ENCODE results near the gene MSANTD1.

MSANTD1 gene

GRCh38 chr4:3283916-3284315, 35.0 kb downstream of the MSANTD1 start:
- Histone ChIP-seq H3K4me1 (ENCODE audit: control insufficient read depth in 1 of 2, insufficient read depth in 2 of 2, low read length in 2 of 2) (peaks cover 0 to 4% of the 10 kb centered on the region in 2 donors), H3K27ac (ENCODE audit: low read depth, low read length) (no peak overlapping the region), H3K36me3 (ENCODE audit: control insufficient read depth in 1 of 2, insufficient read depth in 2 of 2, low read length in 2 of 2) (no peaks in the 10 kb centered on the region), H3K4me3 (ENCODE audit: low read depth in 1 of 2, low read length in 2 of 2) (no peak overlapping the region), H3K9ac (ENCODE audit: low read depth in 1 of 2, low read length in 2 of 2) (no peak overlapping the region), H3K9me3 (ENCODE audit: control insufficient read depth in 1 of 2, low read length in 2 of 2) (no peaks in the 10 kb centered on the region), H3K27me3 (ENCODE audit: control insufficient read depth in 1 of 2, insufficient read depth in 2 of 2, low read length in 2 of 2) (peaks cover 14 to 20% of the 10 kb centered on the region in 2 donors)

GRCh38 chr4:3284734-3285557, 36.0 kb downstream of the MSANTD1 start:
- H3K27me3 ChIP-seq (ENCODE audit: control insufficient read depth in 1 of 2, insufficient read depth in 2 of 2, low read length in 2 of 2), result peaks cover 14 to 20% of the 10 kb centered on the region in 2 donors
- H3K9ac ChIP-seq (ENCODE audit: low read depth in 1 of 2, low read length in 2 of 2), result no peak overlapping the region
- H3K4me3 ChIP-seq (ENCODE audit: low read depth in 1 of 2, low read length in 2 of 2), result no peak overlapping the region
- H3K27ac ChIP-seq (ENCODE audit: low read depth, low read length), result no peak overlapping the region
- H3K36me3 ChIP-seq (ENCODE audit: control insufficient read depth in 1 of 2, insufficient read depth in 2 of 2, low read length in 2 of 2), result no peaks in the 10 kb centered on the region
- no peaks in the 10 kb centered on the region for H3K9me3 ChIP-seq (ENCODE audit: control insufficient read depth in 1 of 2, low read length in 2 of 2)
- peaks cover 0 to 4% of the 10 kb centered on the region in 2 donors for H3K4me1 ChIP-seq (ENCODE audit: control insufficient read depth in 1 of 2, insufficient read depth in 2 of 2, low read length in 2 of 2)

- Histone ChIP-seq H3K4me3 (ENCODE audit: low read depth in 1 of 2, low read length in 2 of 2) (no peak overlapping the region), H3K9me3 (ENCODE audit: control insufficient read depth in 1 of 2, low read length in 2 of 2) (no peaks in the 10 kb centered on the region), H3K36me3 (ENCODE audit: control insufficient read depth in 1 of 2, insufficient read depth in 2 of 2, low read length in 2 of 2) (no peaks in the 10 kb centered on the region), H3K9ac (ENCODE audit: low read depth in 1 of 2, low read length in 2 of 2) (no peak overlapping the region), H3K27ac (ENCODE audit: low read depth, low read length) (no peak overlapping the region), H3K4me1 (ENCODE audit: control insufficient read depth in 1 of 2, insufficient read depth in 2 of 2, low read length in 2 of 2) (peaks cover 0 to 7% of the 10 kb centered on the region in 2 donors), H3K27me3 (ENCODE audit: control insufficient read depth in 1 of 2, insufficient read depth in 2 of 2, low read length in 2 of 2) (peaks cover 14 to 20% of the 10 kb centered on the region in 2 donors)
Measured at GRCh38 chr4:3285558-3286334, 36.8 kb downstream of the MSANTD1 start.

GRCh38 chr4:3286335-3287175, 37.6 kb downstream of the MSANTD1 start:
- no peaks in the 10 kb centered on the region for H3K9me3 ChIP-seq (ENCODE audit: control insufficient read depth in 1 of 2, low read length in 2 of 2)
- no peak overlapping the region for H3K27ac ChIP-seq (ENCODE audit: low read depth, low read length)
- no peak overlapping the region for H3K4me3 ChIP-seq (ENCODE audit: low read depth in 1 of 2, low read length in 2 of 2)
- no peak overlapping the region for H3K9ac ChIP-seq (ENCODE audit: low read depth in 1 of 2, low read length in 2 of 2)
- peaks cover 0 to 15% of the 10 kb centered on the region in 2 donors for H3K4me1 ChIP-seq (ENCODE audit: control insufficient read depth in 1 of 2, insufficient read depth in 2 of 2, low read length in 2 of 2)
- peaks cover 14 to 20% of the 10 kb centered on the region in 2 donors for H3K27me3 ChIP-seq (ENCODE audit: control insufficient read depth in 1 of 2, insufficient read depth in 2 of 2, low read length in 2 of 2)
- no peaks in the 10 kb centered on the region for H3K36me3 ChIP-seq (ENCODE audit: control insufficient read depth in 1 of 2, insufficient read depth in 2 of 2, low read length in 2 of 2)

- Histone ChIP-seq H3K27ac (ENCODE audit: low read depth, low read length) (no peak overlapping the region), H3K4me1 (ENCODE audit: control insufficient read depth in 1 of 2, insufficient read depth in 2 of 2, low read length in 2 of 2) (peaks cover 0 to 21% of the 10 kb centered on the region in 2 donors), H3K27me3 (ENCODE audit: control insufficient read depth in 1 of 2, insufficient read depth in 2 of 2, low read length in 2 of 2) (peaks cover 14 to 20% of the 10 kb centered on the region in 2 donors), H3K36me3 (ENCODE audit: control insufficient read depth in 1 of 2, insufficient read depth in 2 of 2, low read length in 2 of 2) (no peaks in the 10 kb centered on the region), H3K9ac (ENCODE audit: low read depth in 1 of 2, low read length in 2 of 2) (no peak overlapping the region), H3K9me3 (ENCODE audit: control insufficient read depth in 1 of 2, low read length in 2 of 2) (no peaks in the 10 kb centered on the region), H3K4me3 (ENCODE audit: low read depth in 1 of 2, low read length in 2 of 2) (no peak overlapping the region)
Measured at GRCh38 chr4:3287271-3287971, 38.5 kb downstream of the MSANTD1 start.

GRCh38 chr4:3287972-3288570, 39.1 kb downstream of the MSANTD1 start:
- no peak overlapping the region for H3K9ac ChIP-seq (ENCODE audit: low read depth in 1 of 2, low read length in 2 of 2)

GRCh38 chr4:3288571-3289094, 39.7 kb downstream of the MSANTD1 start:
- Histone ChIP-seq H3K9me3 (ENCODE audit: control insufficient read depth in 1 of 2, low read length in 2 of 2) (no peaks in the 10 kb centered on the region), H3K9ac (ENCODE audit: low read depth in 1 of 2, low read length in 2 of 2) (no peak overlapping the region), H3K4me1 (ENCODE audit: control insufficient read depth in 1 of 2, insufficient read depth in 2 of 2, low read length in 2 of 2) (peaks cover 0 to 21% of the 10 kb centered on the region in 2 donors), H3K27me3 (ENCODE audit: control insufficient read depth in 1 of 2, insufficient read depth in 2 of 2, low read length in 2 of 2) (peaks cover 14 to 20% of the 10 kb centered on the region in 2 donors), H3K36me3 (ENCODE audit: control insufficient read depth in 1 of 2, insufficient read depth in 2 of 2, low read length in 2 of 2) (no peaks in the 10 kb centered on the region), H3K27ac (ENCODE audit: low read depth, low read length) (no peak overlapping the region), H3K4me3 (ENCODE audit: low read depth in 1 of 2, low read length in 2 of 2) (no peak overlapping the region)

More at GRCh38 chr4:3287972-3288570, 39.1 kb downstream of the MSANTD1 start:
- Histone ChIP-seq H3K4me3 (ENCODE audit: low read depth in 1 of 2, low read length in 2 of 2) (no peak overlapping the region), H3K36me3 (ENCODE audit: control insufficient read depth in 1 of 2, insufficient read depth in 2 of 2, low read length in 2 of 2) (no peaks in the 10 kb centered on the region), H3K27ac (ENCODE audit: low read depth, low read length) (no peak overlapping the region), H3K27me3 (ENCODE audit: control insufficient read depth in 1 of 2, insufficient read depth in 2 of 2, low read length in 2 of 2) (peaks cover 14 to 20% of the 10 kb centered on the region in 2 donors), H3K9me3 (ENCODE audit: control insufficient read depth in 1 of 2, low read length in 2 of 2) (no peaks in the 10 kb centered on the region), H3K4me1 (ENCODE audit: control insufficient read depth in 1 of 2, insufficient read depth in 2 of 2, low read length in 2 of 2) (peaks cover 0 to 21% of the 10 kb centered on the region in 2 donors)

- H3K4me1 ChIP-seq (ENCODE audit: control insufficient read depth in 1 of 2, insufficient read depth in 2 of 2, low read length in 2 of 2), result peaks cover 0 to 25% of the 10 kb centered on the region in 2 donors
- no peaks in the 10 kb centered on the region for H3K36me3 ChIP-seq (ENCODE audit: control insufficient read depth in 1 of 2, insufficient read depth in 2 of 2, low read length in 2 of 2)
- H3K4me3 ChIP-seq (ENCODE audit: low read depth in 1 of 2, low read length in 2 of 2), result no peak overlapping the region
- no peaks in the 10 kb centered on the region for H3K9me3 ChIP-seq (ENCODE audit: control insufficient read depth in 1 of 2, low read length in 2 of 2)
- H3K27ac ChIP-seq (ENCODE audit: low read depth, low read length), result no peak overlapping the region
- no peak overlapping the region for H3K9ac ChIP-seq (ENCODE audit: low read depth in 1 of 2, low read length in 2 of 2)
- peaks cover 14 to 20% of the 10 kb centered on the region in 2 donors for H3K27me3 ChIP-seq (ENCODE audit: control insufficient read depth in 1 of 2, insufficient read depth in 2 of 2, low read length in 2 of 2)
Measured at GRCh38 chr4:3290476-3290875, 41.5 kb downstream of the MSANTD1 start.

GRCh38 chr4:3290889-3291321, 41.9 kb downstream of the MSANTD1 start:
- Histone ChIP-seq H3K4me3 (ENCODE audit: low read depth in 1 of 2, low read length in 2 of 2) (no peak overlapping the region), H3K27me3 (ENCODE audit: control insufficient read depth in 1 of 2, insufficient read depth in 2 of 2, low read length in 2 of 2) (peaks cover 14 to 19% of the 10 kb centered on the region in 2 donors), H3K27ac (ENCODE audit: low read depth, low read length) (no peak overlapping the region), H3K9me3 (ENCODE audit: control insufficient read depth in 1 of 2, low read length in 2 of 2) (no peaks in the 10 kb centered on the region), H3K9ac (ENCODE audit: low read depth in 1 of 2, low read length in 2 of 2) (no peak overlapping the region), H3K36me3 (ENCODE audit: control insufficient read depth in 1 of 2, insufficient read depth in 2 of 2, low read length in 2 of 2) (no peaks in the 10 kb centered on the region), H3K4me1 (ENCODE audit: control insufficient read depth in 1 of 2, insufficient read depth in 2 of 2, low read length in 2 of 2) (peaks cover 0 to 22% of the 10 kb centered on the region in 2 donors)
